OCI-LY1 (cell line): ENCODE data around the gene TMEM11.

Source experiments
- H2AFZ ChIP-seq: fragments of 200-600 bp; sonication (generic), shearing (Covaris generic); 2 replicates; pipeline ENCODE4 v1.6.0; 2014; ENCODE audit warnings: antibody characterized with exemption, mild to moderate bottlenecking, low read length
- H3F3A ChIP-seq: fragments of 200-600 bp; sonication (generic), shearing (Covaris generic); 2 replicates; pipeline ENCODE4 v1.6.0; 2014; ENCODE audit warnings: mild to moderate bottlenecking, antibody characterized with exemption, low read length, moderate library complexity; ENCODE audit not compliant: insufficient read depth
- H3K27ac ChIP-seq: fragments of 200-600 bp; sonication (generic); 2 replicates; pipeline ENCODE4 v1.5.1; 2014; ENCODE audit warnings: low read length, mixed run types, mild to moderate bottlenecking, low read depth; ENCODE audit not compliant: poor library complexity, severe bottlenecking
- H3K27me3 ChIP-seq: fragments of 200-600 bp; sonication (generic); 2 replicates; pipeline ENCODE4 v1.6.0; 2014; ENCODE audit warnings: antibody characterized with exemption, mild to moderate bottlenecking, low read length, moderate library complexity; ENCODE audit not compliant: insufficient read depth
- H3K36me3 ChIP-seq: fragments of 200-600 bp; sonication (generic); 2 replicates; pipeline ENCODE4 v1.6.1; 2014; ENCODE audit warnings: mild to moderate bottlenecking, antibody characterized with exemption, low read length, moderate library complexity, mixed read lengths; ENCODE audit not compliant: insufficient read depth
- H3K4me1 ChIP-seq: fragments of 200-600 bp; sonication (generic); 2 replicates; pipeline ENCODE4 v1.5.1; 2014; ENCODE audit warnings: mild to moderate bottlenecking, low read length, moderate library complexity; ENCODE audit not compliant: insufficient read depth, severe bottlenecking
- H3K4me2 ChIP-seq: fragments of 200-600 bp; sonication (generic), shearing (Covaris generic); 2 replicates; pipeline ENCODE4 v1.6.1; 2014; ENCODE audit warnings: low read length
- H3K4me3 ChIP-seq: fragments of 200-600 bp; sonication (generic); 2 replicates; pipeline ENCODE4 v1.5.1; 2014; ENCODE audit warnings: low read length, low read depth, mild to moderate bottlenecking, mixed read lengths; ENCODE audit not compliant: poor library complexity, severe bottlenecking
- H3K79me2 ChIP-seq: fragments of 200-600 bp; shearing (Covaris generic); 2 replicates; pipeline ENCODE4 v1.6.1; 2016; ENCODE audit warnings: mixed run types, low read length, mixed read lengths; ENCODE audit not compliant: insufficient read depth
- H3K9ac ChIP-seq: fragments of 200-600 bp; sonication (generic), shearing (Covaris generic); 2 replicates; pipeline ENCODE4 v1.6.1; 2014; ENCODE audit warnings: mild to moderate bottlenecking, low read length, mixed read lengths
- H3K9me2 ChIP-seq: fragments of 200-600 bp; sonication (generic), shearing (Covaris generic); 2 replicates; pipeline ENCODE4 v1.6.1; 2014; ENCODE audit warnings: low read depth, mild to moderate bottlenecking, low read length, mixed read lengths
- H3K9me3 ChIP-seq: fragments of 200-600 bp; shearing (Covaris generic); 2 replicates; pipeline ENCODE4 v1.6.1; 2014; ENCODE audit warnings: low read length, mixed read lengths
- H4K20me1 ChIP-seq: fragments of 200-600 bp; sonication (generic), shearing (Covaris generic); 2 replicates; pipeline ENCODE4 v1.6.0; 2016; ENCODE audit warnings: mild to moderate bottlenecking, low read length; ENCODE audit not compliant: insufficient read depth
- EZH2 ChIP-seq: fragments of 200-600 bp; sonication (generic), shearing (Covaris generic); IDR thresholded peaks from 2 replicates; pipeline ENCODE4 v1.8.0; 2017; ENCODE audit warnings: borderline replicate concordance, mixed run types, mild to moderate bottlenecking, antibody characterized with exemption, low read length, moderate library complexity, mixed read lengths
- TF ChIP-seq, protein P1 (sequence below): fragments of 200-600 bp; sonication (generic), shearing (Covaris generic); IDR thresholded peaks from 2 replicates; pipeline ENCODE4 v1.5.1; 2017; ENCODE audit warnings: mild to moderate bottlenecking, antibody characterized with exemption, low read length, moderate library complexity, mixed read lengths

Gene TMEM11

GRCh38 chr17:21174713-21175112 lies 39.2 kb downstream of the TMEM11 start:
- no peak overlapping the region for H3K4me2 ChIP-seq
- no peak overlapping the region for H3K27ac ChIP-seq
- no peaks in the 10 kb centered on the region for H4K20me1 ChIP-seq

DNA sequence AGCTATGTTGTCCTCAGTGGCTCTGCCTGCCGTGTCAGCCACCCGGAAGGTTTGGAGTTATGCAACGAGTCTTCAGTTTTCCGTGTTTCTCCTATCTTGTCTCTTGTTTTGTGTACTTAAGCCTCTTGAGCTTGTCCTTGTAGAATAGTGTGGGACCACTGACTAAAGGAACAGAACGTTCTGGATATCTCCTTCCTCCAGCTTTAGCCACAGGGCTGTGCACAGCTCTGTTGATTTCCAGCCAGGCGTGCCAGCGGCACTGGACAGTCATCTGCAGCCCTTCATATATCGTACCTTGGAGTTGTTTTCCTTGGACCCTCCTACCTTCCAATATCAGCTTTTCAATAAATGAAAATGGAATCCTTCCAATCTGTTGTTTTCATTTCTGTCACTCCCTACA lies 39.8 kb downstream of the TMEM11 start:
- Histone ChIP-seq H3K9me2 (no peaks in the 10 kb centered on the region), H3K36me3 (peaks cover 4% of the 10 kb centered on the region; the same call in 1 of the 2 replicates)

More at GRCh38 chr17:21174713-21175112, 39.2 kb downstream of the TMEM11 start:
- Histone ChIP-seq H3K9ac (no peak overlapping the region), H3K4me3 (no peak overlapping the region), H3K27me3 (no peaks in the 10 kb centered on the region), H2AFZ (no peak overlapping the region), H3K79me2 (no peaks in the 10 kb centered on the region), H3F3A (no peaks in the 10 kb centered on the region), H3K36me3 (peaks cover 4% of the 10 kb centered on the region; the same call in 1 of the 2 replicates), H3K9me3 (no peaks in the 10 kb centered on the region), H3K4me1 (no peaks in the 10 kb centered on the region), H3K9me2 (no peaks in the 10 kb centered on the region)
- TF ChIP-seq EZH2, result no peak
- TF ChIP-seq, protein P1, sequence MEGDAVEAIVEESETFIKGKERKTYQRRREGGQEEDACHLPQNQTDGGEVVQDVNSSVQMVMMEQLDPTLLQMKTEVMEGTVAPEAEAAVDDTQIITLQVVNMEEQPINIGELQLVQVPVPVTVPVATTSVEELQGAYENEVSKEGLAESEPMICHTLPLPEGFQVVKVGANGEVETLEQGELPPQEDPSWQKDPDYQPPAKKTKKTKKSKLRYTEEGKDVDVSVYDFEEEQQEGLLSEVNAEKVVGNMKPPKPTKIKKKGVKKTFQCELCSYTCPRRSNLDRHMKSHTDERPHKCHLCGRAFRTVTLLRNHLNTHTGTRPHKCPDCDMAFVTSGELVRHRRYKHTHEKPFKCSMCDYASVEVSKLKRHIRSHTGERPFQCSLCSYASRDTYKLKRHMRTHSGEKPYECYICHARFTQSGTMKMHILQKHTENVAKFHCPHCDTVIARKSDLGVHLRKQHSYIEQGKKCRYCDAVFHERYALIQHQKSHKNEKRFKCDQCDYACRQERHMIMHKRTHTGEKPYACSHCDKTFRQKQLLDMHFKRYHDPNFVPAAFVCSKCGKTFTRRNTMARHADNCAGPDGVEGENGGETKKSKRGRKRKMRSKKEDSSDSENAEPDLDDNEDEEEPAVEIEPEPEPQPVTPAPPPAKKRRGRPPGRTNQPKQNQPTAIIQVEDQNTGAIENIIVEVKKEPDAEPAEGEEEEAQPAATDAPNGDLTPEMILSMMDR, result no peak

GRCh38 chr17:21173543-21173942 lies 40.4 kb downstream of the TMEM11 start:
- peaks cover 4% of the 10 kb centered on the region; the same call in 1 of the 2 replicates for H3K36me3 ChIP-seq
- no peak overlapping the region for H2AFZ ChIP-seq
- TF ChIP-seq, protein P1, result no peak
- no peak for TF ChIP-seq EZH2
- H3K9ac ChIP-seq, result no peak overlapping the region
- no peaks in the 10 kb centered on the region for H3K9me3 ChIP-seq
- no peak overlapping the region for H3K4me2 ChIP-seq
- no peaks in the 10 kb centered on the region for H3K27me3 ChIP-seq
- H3K9me2 ChIP-seq, result no peaks in the 10 kb centered on the region
- no peak overlapping the region for H3K27ac ChIP-seq
- no peaks in the 10 kb centered on the region for H3F3A ChIP-seq
- H3K4me3 ChIP-seq, result no peak overlapping the region
- H3K4me1 ChIP-seq, result no peaks in the 10 kb centered on the region
- no peaks in the 10 kb centered on the region for H4K20me1 ChIP-seq
- H3K79me2 ChIP-seq, result no peaks in the 10 kb centered on the region

More for the DNA sequence above, 39.8 kb downstream of the TMEM11 start:
- no peak overlapping the region for H3K9ac ChIP-seq
- no peaks in the 10 kb centered on the region for H4K20me1 ChIP-seq
- H3K79me2 ChIP-seq, result no peaks in the 10 kb centered on the region
- H3K4me3 ChIP-seq, result no peak overlapping the region
- H2AFZ ChIP-seq, result no peak overlapping the region
- TF ChIP-seq, protein P1, result no peak
- no peak for TF ChIP-seq EZH2
- H3K27ac ChIP-seq, result no peak overlapping the region
- H3F3A ChIP-seq, result no peaks in the 10 kb centered on the region
- H3K4me1 ChIP-seq, result no peaks in the 10 kb centered on the region
- no peaks in the 10 kb centered on the region for H3K9me3 ChIP-seq
- H3K27me3 ChIP-seq, result no peaks in the 10 kb centered on the region
- H3K4me2 ChIP-seq, result no peak overlapping the region
